HTR-8/SVneo (cell line): ENCODE data around the gene ARPC5.
"Not testable (repeated sequence)": the region's sequence is repeated elsewhere in the genome, so short reads cannot be mapped to it uniquely, and the experiment has no call there.

Experiments used
- DNase-seq: peaks from one replicate; pipeline ENCODE4 v3.0.0; 2011; ENCODE audit warnings: low spot score, mixed read lengths; ENCODE audit not compliant: insufficient read length
- FAIRE-seq: peaks from 2 replicates; lab custom pipeline; 2011; peaks lifted over from hg19 to GRCh38; lab: Jason Lieb, UNC

Gene ARPC5

GRCh38 chr1:183648042-183648441 lies 12.5 kb upstream of the ARPC5 start:
- no peak for FAIRE-seq
- DNase-seq, result no peak

- DNase-seq (no peak), FAIRE-seq (no peak)
Observed at GRCh38 chr1:183646776-183647175, 11.2 kb upstream of the ARPC5 start.

- no peak for FAIRE-seq
- DNase-seq, result no peak
Observed at GRCh38 chr1:183645531-183645930, 9.9 kb upstream of the ARPC5 start.

GRCh38 chr1:183642166-183642565 lies 6.6 kb upstream of the ARPC5 start:
- FAIRE-seq (no peak), DNase-seq (no peak)

- FAIRE-seq (no peak), DNase-seq (no peak)
Observed at GRCh38 chr1:183640193-183640592, 4.6 kb upstream of the ARPC5 start.

GRCh38 chr1:183638649-183639387 lies 3.2 kb upstream of the ARPC5 start:
- FAIRE-seq (no peak), DNase-seq (no peak)

- no peak for DNase-seq
- no peak for FAIRE-seq
Observed at GRCh38 chr1:183636783-183637182, 1.2 kb upstream of the ARPC5 start.

GRCh38 chr1:183636334-183636682 lies 725 bp upstream of the ARPC5 start:
- no peak for FAIRE-seq

GRCh38 chr1:183635099-183635605 lies 431 bp downstream of the ARPC5 start:
- DNase-seq (no peak), FAIRE-seq (no peak)

More at GRCh38 chr1:183636334-183636682, 725 bp upstream of the ARPC5 start:
- no peak for DNase-seq

GRCh38 chr1:183634429-183635065 lies 1.0 kb downstream of the ARPC5 start:
- DNase-seq, result no peak
- no peak for FAIRE-seq

GRCh38 chr1:183633676-183634343 lies 1.8 kb downstream of the ARPC5 start:
- DNase-seq (peak; percentile 59), FAIRE-seq (no peak)

GRCh38 chr1:183632964-183633363 lies 2.6 kb downstream of the ARPC5 start:
- FAIRE-seq (no peak), DNase-seq (no peak)

GRCh38 chr1:183632114-183632513 lies 3.5 kb downstream of the ARPC5 start:
- FAIRE-seq (no peak), DNase-seq (no peak)

GRCh38 chr1:183630748-183631147 lies 4.8 kb downstream of the ARPC5 start:
- DNase-seq, result no peak
- no peak for FAIRE-seq

GRCh38 chr1:183628537-183628936 lies 7.0 kb downstream of the ARPC5 start:
- DNase-seq (no peak), FAIRE-seq (no peak)

- DNase-seq, FAIRE-seq: not testable (repeated sequence)
Observed at GRCh38 chr1:183626236-183626635, 9.3 kb downstream of the ARPC5 start.

GRCh38 chr1:183622884-183623785 lies 12.4 kb downstream of the ARPC5 start:
- FAIRE-seq, result peak; percentile 38
- DNase-seq, result peak; percentile 57

GRCh38 chr1:183622013-183622412 lies 13.6 kb downstream of the ARPC5 start:
- FAIRE-seq (no peak), DNase-seq (no peak)

GRCh38 chr1:183620311-183620710 lies 15.3 kb downstream of the ARPC5 start:
- DNase-seq (no peak), FAIRE-seq (no peak)

GRCh38 chr1:183619781-183620180 lies 15.8 kb downstream of the ARPC5 start:
- no peak for FAIRE-seq
- no peak for DNase-seq
